SK-N-SH (cell line): Measurements from ENCODE around the gene WHAMM. TPM values are rescaled to one million over a fixed set of nuclear protein-coding genes. Genes with fewer than 3 reads are reported as not detected.

Experiments used
- CTCF ChIA-PET: fragments of 300-600, 350-600 bp; formaldehyde crosslinking; extraction: SDS; loops from one replicate; lab custom pipeline; 2021; lab: Yijun Ruan, JAX
- POLR2A ChIA-PET: fragments of 350-600 bp; sonication (Branson Sonifier 250); formaldehyde crosslinking; extraction: SDS; loops from one replicate; lab custom pipeline; 2020; ENCODE audit warnings: antibody characterized with exemption, inconsistent platforms; lab: Yijun Ruan, JAX
- DNase-seq: peaks from one replicate; pipeline ENCODE4 v3.0.0; 2012
- H2AFZ ChIP-seq: fragments of 200-600 bp; sonication (generic); 2 replicates; pipeline ENCODE4 v1.8.1; 2016; ENCODE audit warnings: antibody characterized with exemption, mild to moderate bottlenecking, low read depth
- H3F3A ChIP-seq: fragments of 200-600 bp; sonication (generic); replicated peaks from 2 replicates; pipeline ENCODE3; 2016; ENCODE audit warnings: antibody characterized with exemption, mild to moderate bottlenecking; ENCODE audit not compliant: insufficient read depth
- H3K27ac ChIP-seq, 2 experiments: fragments of 200-500 bp in 1 of 2; fragments of 200-600 bp in 1 of 2; sonication (Bioruptor generic) in 1 of 2; sonication (generic), shearing (Covaris generic) in 1 of 2; 2 replicates each; pipeline versions ENCODE4 v1.5.1 to v1.6.1; 2014 to 2016; ENCODE audit warnings: low read depth in 2 of 2, inconsistent platforms in 1 of 2, low read length in 1 of 2, mild to moderate bottlenecking in 1 of 2, mixed read lengths in 1 of 2
- H3K27me3 ChIP-seq: fragments of 200-600 bp; sonication (generic), shearing (Covaris generic); 2 replicates; pipeline ENCODE4 v1.6.1; 2016; ENCODE audit warnings: mixed run types; ENCODE audit not compliant: insufficient read depth
- H3K36me3 ChIP-seq, 2 experiments: fragments of 200-500 bp in 1 of 2; fragments of 200-600 bp in 1 of 2; sonication (Bioruptor generic) in 1 of 2; sonication (generic) in 1 of 2; replicated peaks in 1 of 2; 2 replicates each; pipeline versions ENCODE3 to v1.5.1; 2014 to 2016; ENCODE audit warnings: low read length in 1 of 2, mild to moderate bottlenecking in 1 of 2; ENCODE audit not compliant: insufficient read depth in 2 of 2, control insufficient read depth in 1 of 2
- H3K4me1 ChIP-seq, 2 experiments: fragments of 200-500 bp in 1 of 2; fragments of 200-600 bp in 1 of 2; sonication (Bioruptor generic) in 1 of 2; sonication (generic), shearing (Covaris generic) in 1 of 2; 2 replicates each; pipeline versions ENCODE4 v1.5.1 to v1.6.1; 2014 to 2016; ENCODE audit warnings: low read depth in 1 of 2, low read length in 1 of 2, mixed run types in 1 of 2; ENCODE audit not compliant: insufficient read depth in 2 of 2, control insufficient read depth in 1 of 2
- H3K4me2 ChIP-seq: fragments of 200-600 bp; sonication (generic), shearing (Covaris generic); 2 replicates; pipeline ENCODE4 v1.6.1; 2017; ENCODE audit warnings: mixed run types
- H3K4me3 ChIP-seq, 2 experiments: fragments of 200-500 bp in 1 of 2; fragments of 200-600 bp in 1 of 2; sonication (Bioruptor generic) in 1 of 2; sonication (generic), shearing (Covaris generic) in 1 of 2; 2 replicates each; pipeline versions ENCODE4 v1.5.1 to v1.8.1; 2014 to 2016; ENCODE audit warnings: low read depth in 2 of 2, inconsistent platforms in 1 of 2, low read length in 1 of 2, mild to moderate bottlenecking in 1 of 2, mixed read lengths in 1 of 2, moderate library complexity in 1 of 2
- H3K79me2 ChIP-seq: fragments of 200-600 bp; sonication (generic); 2 replicates; pipeline ENCODE4 v1.8.1; 2017; ENCODE audit warnings: mild to moderate bottlenecking; ENCODE audit not compliant: insufficient read depth
- H3K9ac ChIP-seq: fragments of 200-600 bp; sonication (generic); 2 replicates; pipeline ENCODE4 v1.6.1; 2017; ENCODE audit warnings: mixed run types
- H3K9me2 ChIP-seq: fragments of 200-600 bp; sonication (generic); 2 replicates; pipeline ENCODE4 v1.6.1; 2017; ENCODE audit warnings: mixed run types
- H3K9me3 ChIP-seq: fragments of 200-600 bp; sonication (generic); 2 replicates; pipeline ENCODE4 v1.6.1; 2017; ENCODE audit warnings: mixed run types, mild to moderate bottlenecking, moderate library complexity
- H4K20me1 ChIP-seq: fragments of 200-600 bp; sonication (generic); 2 replicates; pipeline ENCODE4 v1.6.1; 2017; ENCODE audit warnings: mild to moderate bottlenecking, mixed run types; ENCODE audit not compliant: insufficient read depth
- EP300 ChIP-seq, 2 experiments: IDR thresholded peaks; 2 replicates each; pipeline versions ENCODE4 v1.4.0 to v1.6.1; 2012; ENCODE audit warnings: borderline replicate concordance in 1 of 2, low read depth in 1 of 2, low read length in 1 of 2
- EZH2phosphoT487 ChIP-seq: fragments of 200-600 bp; sonication (generic); IDR thresholded peaks from 2 replicates; pipeline ENCODE4 v1.6.1; 2017; ENCODE audit warnings: low read depth, mixed run types, mild to moderate bottlenecking, antibody characterized with exemption, moderate library complexity, borderline replicate concordance
- FOSL2 ChIP-seq: IDR thresholded peaks from 2 replicates; pipeline ENCODE4 v1.4.0; 2012; ENCODE audit warnings: low read depth, mild to moderate bottlenecking, moderate library complexity, borderline replicate concordance
- FOXM1 ChIP-seq: IDR thresholded peaks from 2 replicates; pipeline ENCODE4 v1.4.0; 2012; ENCODE audit warnings: low read depth, mild to moderate bottlenecking
- GABPA ChIP-seq: IDR thresholded peaks from 2 replicates; pipeline ENCODE4 v1.4.0; 2012; ENCODE audit warnings: low read depth, mild to moderate bottlenecking
- JUND ChIP-seq: IDR thresholded peaks from 2 replicates; pipeline ENCODE4 v1.4.0; 2012
- MAX ChIP-seq: IDR thresholded peaks from 2 replicates; pipeline ENCODE4 v1.4.0; 2012; ENCODE audit warnings: low read depth
- MEF2A ChIP-seq: IDR thresholded peaks from 2 replicates; pipeline ENCODE4 v1.4.0; 2012; ENCODE audit warnings: low read depth, borderline replicate concordance
- MXI1 ChIP-seq: IDR thresholded peaks from 2 replicates; pipeline ENCODE4 v1.6.1; 2012; ENCODE audit warnings: mild to moderate bottlenecking, low read depth, low read length, improper control_type of control experiment
- NFIC ChIP-seq: IDR thresholded peaks from 2 replicates; pipeline ENCODE4 v1.4.0; 2012; ENCODE audit warnings: borderline replicate concordance
- POLR2AphosphoS5 ChIP-seq: IDR thresholded peaks from 2 replicates; pipeline ENCODE4 v1.6.1; 2012; ENCODE audit warnings: low read depth, low read length
- RCOR1 ChIP-seq: fragments of 150-350 bp; IDR thresholded peaks from 2 replicates; pipeline ENCODE4 v1.6.1; 2017; ENCODE audit warnings: antibody characterized with exemption, low read length
- TCF12 ChIP-seq: IDR thresholded peaks from 2 replicates; pipeline ENCODE4 v1.4.0; 2012
- TEAD4 ChIP-seq: IDR thresholded peaks from 2 replicates; pipeline ENCODE4 v1.4.0; 2012; ENCODE audit warnings: mild to moderate bottlenecking, borderline replicate concordance; ENCODE audit not compliant: insufficient read depth
- USF2 ChIP-seq: fragments of 150-350 bp; IDR thresholded peaks from 2 replicates; pipeline ENCODE4 v1.6.1; 2017; ENCODE audit warnings: antibody characterized with exemption, low read length, low read depth, borderline replicate concordance
- WGBS: methylation state at CpG from one replicate; pipeline ENCODE4 v1.1.6; 2017; ENCODE audit warnings: low lambda C conversion rate; 5-methylcytosine and 5-hydroxymethylcytosine counted together
- polyA plus RNA-seq, 3 experiments: library from polyadenylated mRNA; depleted of rRNA; stranded (reverse); fragments of >200 nt; gene quantifications; 2 replicates each; pipeline ENCODE4 v1.2.3, GENCODE V29; 2012
- TF ChIP-seq, protein P1 (sequence below): fragments of 200-600 bp; sonication (generic); IDR thresholded peaks from 2 replicates; pipeline ENCODE4 v1.6.1; 2017; ENCODE audit warnings: antibody characterized with exemption, mild to moderate bottlenecking, moderate library complexity

Gene WHAMM
- polyA plus RNA-seq, 1 of the 3 experiments (the other 2 are of a cell fraction), result 2.3 TPM

GRCh38 chr15:82832601-82833361, 23.4 kb downstream of the WHAMM start:
- peak overlapping the region; percentile 56 to 81; a peak in 3 of 4 replicates for H3K27ac ChIP-seq
- peak overlapping the region; percentile 56; the same call in 1 of the 2 replicates for H2AFZ ChIP-seq
- peaks cover 22% of the 10 kb centered on the region for H3F3A ChIP-seq
- H3K4me1 ChIP-seq, result peaks cover 0 to 16% of the 10 kb centered on the region in 2 experiments
- no peak for DNase-seq
- H3K4me3 ChIP-seq, result no peak overlapping the region
- H3K79me2 ChIP-seq, result no peaks in the 10 kb centered on the region
- H3K9me3 ChIP-seq, result no peaks in the 10 kb centered on the region
- no peaks in the 10 kb centered on the region for H3K27me3 ChIP-seq
- H3K9me2 ChIP-seq, result no peaks in the 10 kb centered on the region
- no peak for TF ChIP-seq USF2
- 0 out of 2 replicates have a peak, but pooled peaks have one; percentile 33 for TF ChIP-seq FOXM1
- peak in 1 of 2 experiments; percentile 42; a peak in 1 of 4 replicates for TF ChIP-seq EP300 (IDR thresholded peaks at IDR 0.05; ENCODE audit: borderline replicate concordance in 1 of 2, low read depth in 1 of 2, low read length in 1 of 2)
- no peak for TF ChIP-seq RCOR1
- TF ChIP-seq MAX, result no peak
- TF ChIP-seq, protein P1, sequence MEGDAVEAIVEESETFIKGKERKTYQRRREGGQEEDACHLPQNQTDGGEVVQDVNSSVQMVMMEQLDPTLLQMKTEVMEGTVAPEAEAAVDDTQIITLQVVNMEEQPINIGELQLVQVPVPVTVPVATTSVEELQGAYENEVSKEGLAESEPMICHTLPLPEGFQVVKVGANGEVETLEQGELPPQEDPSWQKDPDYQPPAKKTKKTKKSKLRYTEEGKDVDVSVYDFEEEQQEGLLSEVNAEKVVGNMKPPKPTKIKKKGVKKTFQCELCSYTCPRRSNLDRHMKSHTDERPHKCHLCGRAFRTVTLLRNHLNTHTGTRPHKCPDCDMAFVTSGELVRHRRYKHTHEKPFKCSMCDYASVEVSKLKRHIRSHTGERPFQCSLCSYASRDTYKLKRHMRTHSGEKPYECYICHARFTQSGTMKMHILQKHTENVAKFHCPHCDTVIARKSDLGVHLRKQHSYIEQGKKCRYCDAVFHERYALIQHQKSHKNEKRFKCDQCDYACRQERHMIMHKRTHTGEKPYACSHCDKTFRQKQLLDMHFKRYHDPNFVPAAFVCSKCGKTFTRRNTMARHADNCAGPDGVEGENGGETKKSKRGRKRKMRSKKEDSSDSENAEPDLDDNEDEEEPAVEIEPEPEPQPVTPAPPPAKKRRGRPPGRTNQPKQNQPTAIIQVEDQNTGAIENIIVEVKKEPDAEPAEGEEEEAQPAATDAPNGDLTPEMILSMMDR, result peak; percentile 37
- peak; percentile 58 for TF ChIP-seq TCF12
- TF ChIP-seq EZH2phosphoT487, result no peak
- peak; percentile 36; the same call in 1 of the 2 replicates for TF ChIP-seq POLR2AphosphoS5
- TF ChIP-seq JUND, result peak; percentile 94
- TF ChIP-seq FOSL2, result peak; percentile 98
- 0 out of 2 replicates have a peak, but pooled peaks have one; percentile 18 for TF ChIP-seq TEAD4
- no peak; the same call in 1 of the 2 replicates for TF ChIP-seq GABPA
- TF ChIP-seq NFIC, result no peak
- TF ChIP-seq MEF2A, result peak; percentile 84; the same call in 1 of the 2 replicates
- TF ChIP-seq MXI1, result no peak
- H3K4me2 ChIP-seq, result peak overlapping the region; percentile 64
- H3K9ac ChIP-seq, result peak overlapping the region; percentile 6; the same call in 1 of the 2 replicates
- no peaks in the 10 kb centered on the region for H4K20me1 ChIP-seq
- peaks cover 61 to 65% of the 10 kb centered on the region in 2 experiments for H3K36me3 ChIP-seq
- 53% methylated on average over 13 of the region's 13 CpGs for whole genome bisulfite sequencing
- ChIA-PET POLR2A (no interaction called here), CTCF (interaction anchor here (1.2 to 1.3 kb wide), 3 partner anchors 10 to 167 kb away, joined by 3 to 6 read pairs (median 5); no protein-coding TSS in a partner anchor)
